Neural cell (in vitro differentiated cells): ENCODE results near the gene GLRB.

Experiments
- TF ChIP-seq, protein P1 (sequence below): fragments of 450-650 bp; IDR thresholded peaks from 2 replicates; pipeline ENCODE4 v1.5.1; 2014; ENCODE audit warnings: antibody characterized with exemption, mild to moderate bottlenecking, moderate library complexity; ENCODE audit not compliant: poor library complexity, severe bottlenecking
- TF ChIP-seq, protein P2 (sequence below): IDR thresholded peaks from 2 replicates; pipeline ENCODE4 v1.6.1; 2012; ENCODE audit warnings: borderline replicate concordance

DNA sequence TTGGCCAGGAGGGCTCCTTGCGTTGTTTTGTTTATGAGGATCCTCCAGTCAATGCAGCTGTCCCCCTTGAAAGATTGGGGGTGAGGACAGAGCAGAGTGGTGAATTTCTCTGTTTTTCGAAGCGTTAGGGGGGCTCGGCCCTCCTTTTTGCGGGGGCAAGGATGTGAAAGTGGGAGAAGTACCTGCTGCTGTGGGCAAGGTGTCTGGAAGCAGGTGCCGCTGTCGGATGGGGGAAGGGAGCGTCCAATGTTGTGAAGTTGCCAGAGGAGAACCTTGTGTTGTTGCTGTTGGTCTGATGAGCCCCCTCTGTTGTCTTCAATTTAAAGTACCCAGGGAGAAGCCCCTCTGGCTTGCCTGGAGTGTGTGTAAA is 613 bp downstream of the GLRB start:
- TF ChIP-seq, protein P1, sequence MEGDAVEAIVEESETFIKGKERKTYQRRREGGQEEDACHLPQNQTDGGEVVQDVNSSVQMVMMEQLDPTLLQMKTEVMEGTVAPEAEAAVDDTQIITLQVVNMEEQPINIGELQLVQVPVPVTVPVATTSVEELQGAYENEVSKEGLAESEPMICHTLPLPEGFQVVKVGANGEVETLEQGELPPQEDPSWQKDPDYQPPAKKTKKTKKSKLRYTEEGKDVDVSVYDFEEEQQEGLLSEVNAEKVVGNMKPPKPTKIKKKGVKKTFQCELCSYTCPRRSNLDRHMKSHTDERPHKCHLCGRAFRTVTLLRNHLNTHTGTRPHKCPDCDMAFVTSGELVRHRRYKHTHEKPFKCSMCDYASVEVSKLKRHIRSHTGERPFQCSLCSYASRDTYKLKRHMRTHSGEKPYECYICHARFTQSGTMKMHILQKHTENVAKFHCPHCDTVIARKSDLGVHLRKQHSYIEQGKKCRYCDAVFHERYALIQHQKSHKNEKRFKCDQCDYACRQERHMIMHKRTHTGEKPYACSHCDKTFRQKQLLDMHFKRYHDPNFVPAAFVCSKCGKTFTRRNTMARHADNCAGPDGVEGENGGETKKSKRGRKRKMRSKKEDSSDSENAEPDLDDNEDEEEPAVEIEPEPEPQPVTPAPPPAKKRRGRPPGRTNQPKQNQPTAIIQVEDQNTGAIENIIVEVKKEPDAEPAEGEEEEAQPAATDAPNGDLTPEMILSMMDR: no peak
- TF ChIP-seq, protein P2, sequence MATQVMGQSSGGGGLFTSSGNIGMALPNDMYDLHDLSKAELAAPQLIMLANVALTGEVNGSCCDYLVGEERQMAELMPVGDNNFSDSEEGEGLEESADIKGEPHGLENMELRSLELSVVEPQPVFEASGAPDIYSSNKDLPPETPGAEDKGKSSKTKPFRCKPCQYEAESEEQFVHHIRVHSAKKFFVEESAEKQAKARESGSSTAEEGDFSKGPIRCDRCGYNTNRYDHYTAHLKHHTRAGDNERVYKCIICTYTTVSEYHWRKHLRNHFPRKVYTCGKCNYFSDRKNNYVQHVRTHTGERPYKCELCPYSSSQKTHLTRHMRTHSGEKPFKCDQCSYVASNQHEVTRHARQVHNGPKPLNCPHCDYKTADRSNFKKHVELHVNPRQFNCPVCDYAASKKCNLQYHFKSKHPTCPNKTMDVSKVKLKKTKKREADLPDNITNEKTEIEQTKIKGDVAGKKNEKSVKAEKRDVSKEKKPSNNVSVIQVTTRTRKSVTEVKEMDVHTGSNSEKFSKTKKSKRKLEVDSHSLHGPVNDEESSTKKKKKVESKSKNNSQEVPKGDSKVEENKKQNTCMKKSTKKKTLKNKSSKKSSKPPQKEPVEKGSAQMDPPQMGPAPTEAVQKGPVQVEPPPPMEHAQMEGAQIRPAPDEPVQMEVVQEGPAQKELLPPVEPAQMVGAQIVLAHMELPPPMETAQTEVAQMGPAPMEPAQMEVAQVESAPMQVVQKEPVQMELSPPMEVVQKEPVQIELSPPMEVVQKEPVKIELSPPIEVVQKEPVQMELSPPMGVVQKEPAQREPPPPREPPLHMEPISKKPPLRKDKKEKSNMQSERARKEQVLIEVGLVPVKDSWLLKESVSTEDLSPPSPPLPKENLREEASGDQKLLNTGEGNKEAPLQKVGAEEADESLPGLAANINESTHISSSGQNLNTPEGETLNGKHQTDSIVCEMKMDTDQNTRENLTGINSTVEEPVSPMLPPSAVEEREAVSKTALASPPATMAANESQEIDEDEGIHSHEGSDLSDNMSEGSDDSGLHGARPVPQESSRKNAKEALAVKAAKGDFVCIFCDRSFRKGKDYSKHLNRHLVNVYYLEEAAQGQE: no peak
